ENCODE measurements around the gene GLG1.
"Not testable (repeated sequence)": the region's sequence is repeated elsewhere in the genome, so short reads cannot be mapped to it uniquely, and the experiment has no call there.

The GLG1 gene

GRCh38 chr16:74431516-74431915 lies 175.4 kb downstream of the GLG1 start:
- DNase-seq = no peak

- DNase-seq = peak; percentile 48
Observed at GRCh38 chr16:74430036-74430712, 176.7 kb downstream of the GLG1 start.

- DNase-seq = not testable (repeated sequence)
Observed at GRCh38 chr16:74428493-74428892, 178.4 kb downstream of the GLG1 start.

GRCh38 chr16:74425751-74426150 lies 181.2 kb downstream of the GLG1 start:
- not testable (repeated sequence) for DNase-seq

GRCh38 chr16:74423721-74424120 lies 183.2 kb downstream of the GLG1 start:
- not testable (repeated sequence) for DNase-seq

GRCh38 chr16:74422086-74422485 lies 184.8 kb downstream of the GLG1 start:
- not testable (repeated sequence) for DNase-seq

- not testable (repeated sequence) for DNase-seq
Observed at GRCh38 chr16:74421482-74421785, 185.5 kb downstream of the GLG1 start.

- not testable (repeated sequence) for DNase-seq
Observed at GRCh38 chr16:74420612-74421481, 186.1 kb downstream of the GLG1 start, which contains the start of gene CLEC18B. Gene CLEC18B (minus strand): TSS chr16:74421478. CDS start chr16:74421270, 208 bp downstream.

GRCh38 chr16:74419811-74420210 lies 187.1 kb downstream of the GLG1 start:
- DNase-seq = not testable (repeated sequence)

- not testable (repeated sequence) for DNase-seq
Observed at GRCh38 chr16:74417897-74418296, 189.0 kb downstream of the GLG1 start.

GRCh38 chr16:74413920-74414319 lies 193.0 kb downstream of the GLG1 start:
- DNase-seq = not testable (repeated sequence)

- DNase-seq = not testable (repeated sequence)
Observed at GRCh38 chr16:74413485-74413884, 193.4 kb downstream of the GLG1 start.

- not testable (repeated sequence) for DNase-seq
Observed at GRCh38 chr16:74412775-74413390, 194.0 kb downstream of the GLG1 start.

- not testable (repeated sequence) for DNase-seq
Observed at GRCh38 chr16:74412138-74412774, 194.7 kb downstream of the GLG1 start.

- not testable (repeated sequence) for DNase-seq
Observed at GRCh38 chr16:74410981-74411380, 195.9 kb downstream of the GLG1 start.

- not testable (repeated sequence) for DNase-seq
Observed at GRCh38 chr16:74410057-74410957, 196.6 kb downstream of the GLG1 start.

GRCh38 chr16:74409185-74409981 lies 197.5 kb downstream of the GLG1 start:
- not testable (repeated sequence) for DNase-seq

- not testable (repeated sequence) for DNase-seq
Observed at GRCh38 chr16:74407362-74407705, 199.6 kb downstream of the GLG1 start.

- DNase-seq = not testable (repeated sequence)
Observed at GRCh38 chr16:74406600-74407361, 200.1 kb downstream of the GLG1 start.

Data from EL (cell line).